Muscle of leg (tissue), 11 donors: Measurements from ENCODE around the gene FSTL4. TPM values are rescaled to one million over a fixed set of nuclear protein-coding genes. Genes with fewer than 3 reads are reported as not detected.
A peak's percentile ranks its signal among the peaks of the same experiment; 100 is the strongest.

Experiments used
- DNase-seq: peaks from one replicate; pipeline ENCODE4 v3.0.0; 2013
- H3K27ac ChIP-seq: one replicate; pipeline ENCODE4 v1.5.1; 2013; ENCODE audit warnings: mild to moderate bottlenecking, low read length, control low read depth
- H3K27me3 ChIP-seq: one replicate; pipeline ENCODE4 v1.6.1; 2013; ENCODE audit warnings: low read length; ENCODE audit not compliant: control insufficient read depth, insufficient read depth
- H3K36me3 ChIP-seq: one replicate; pipeline ENCODE4 v1.6.1; 2013; ENCODE audit warnings: low read length; ENCODE audit not compliant: control insufficient read depth, insufficient read depth
- H3K4me1 ChIP-seq: one replicate; pipeline ENCODE4 v1.6.1; 2013; ENCODE audit warnings: low read length; ENCODE audit not compliant: control insufficient read depth, insufficient read depth
- H3K4me3 ChIP-seq: one replicate; pipeline ENCODE4 v1.5.1; 2013; ENCODE audit warnings: low read length, control low read depth
- H3K9me3 ChIP-seq: replicated peaks from 2 replicates; pipeline ENCODE4 v1.6.1; 2013; ENCODE audit warnings: low read depth, low read length; ENCODE audit not compliant: control insufficient read depth
- WGBS: methylation state at CpG from one replicate; pipeline ENCODE4 v1.1.5; 2013; ENCODE audit warnings: missing lambda C conversion rate; ENCODE audit not compliant: insufficient coverage; 5-methylcytosine and 5-hydroxymethylcytosine counted together
- polyA plus RNA-seq, 8 donors: library from polyadenylated mRNA; unstranded; fragments of 120-200 nt; gene quantifications; one replicate each; pipeline versions ENCODE4 v1.2.1 to v1.2.3, GENCODE V29; 2013; ENCODE audit warnings: inconsistent platforms in 1 of 8, low replicate concordance in 1 of 8; ENCODE audit not compliant: insufficient read length in 8 of 8, insufficient read depth in 1 of 8
- total RNA-seq: library from RNA; stranded (reverse); fragments of 120-200 nt; gene quantifications from one replicate; pipeline ENCODE4 v1.2.4, GENCODE V29; 2013

FSTL4 gene
- total and polyA plus RNA-seq, 9 donors = 0.68 to 1.8 (median 1.3) TPM

DNA sequence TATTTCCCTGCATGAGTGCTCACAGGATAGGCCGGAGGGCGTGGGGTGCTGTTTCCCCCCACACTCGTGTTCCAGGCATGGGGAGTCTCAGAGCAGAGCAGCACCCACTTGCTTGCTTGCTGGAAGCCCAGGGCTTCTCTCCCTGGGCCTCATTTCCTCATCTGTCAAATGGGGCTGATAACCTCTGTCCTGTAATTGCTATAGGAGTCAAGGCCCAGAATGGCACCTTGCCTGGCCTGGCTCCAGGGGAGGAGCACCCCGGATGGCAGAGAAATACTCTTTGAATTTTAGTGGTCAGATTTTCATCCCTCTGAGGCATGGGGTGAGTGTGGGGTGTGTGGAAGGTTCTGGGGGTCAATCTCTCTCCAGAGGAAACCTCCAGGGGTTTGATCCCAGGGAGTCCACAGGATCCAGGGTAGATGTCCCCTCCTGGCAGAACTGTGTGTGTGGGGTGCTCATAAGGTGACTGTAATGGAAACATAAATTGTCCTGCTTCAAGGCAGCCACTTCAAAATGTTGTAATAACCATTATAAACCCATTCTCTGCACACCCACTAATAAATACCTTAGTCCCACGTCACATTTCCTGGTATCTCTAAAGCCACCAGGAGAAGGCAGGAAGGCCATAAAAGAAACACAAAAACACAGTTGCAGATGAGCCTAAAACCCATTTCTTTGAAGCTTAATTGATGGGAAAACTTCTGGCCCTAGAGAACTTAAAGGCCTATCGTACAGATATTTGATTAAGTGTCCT is 272.2 kb downstream of the FSTL4 start:
- Histone ChIP-seq H3K9me3 (no peaks in the 10 kb centered on the region), H3K27ac (no peak overlapping the region), H3K4me1 (peaks cover 11% of the 10 kb centered on the region), H3K27me3 (no peaks in the 10 kb centered on the region), H3K36me3 (no peaks in the 10 kb centered on the region), H3K4me3 (no peak overlapping the region)
- 79% methylated on average over 5 of the region's 6 CpGs for WGBS
- no peak for DNase-seq

GRCh38 chr5:133338504-133339355 is 273.6 kb downstream of the FSTL4 start:
- Histone ChIP-seq H3K27ac (no peak overlapping the region), H3K27me3 (no peaks in the 10 kb centered on the region), H3K4me1 (peaks cover 11% of the 10 kb centered on the region), H3K9me3 (no peaks in the 10 kb centered on the region), H3K36me3 (no peaks in the 10 kb centered on the region), H3K4me3 (no peak overlapping the region)
- 76% methylated on average over 9 of the region's 15 CpGs for WGBS
- peak; percentile 19 for DNase-seq

- Histone ChIP-seq H3K4me1 (peaks cover 11% of the 10 kb centered on the region), H3K9me3 (no peaks in the 10 kb centered on the region), H3K27ac (no peak overlapping the region), H3K27me3 (no peaks in the 10 kb centered on the region), H3K4me3 (no peak overlapping the region), H3K36me3 (no peaks in the 10 kb centered on the region)
- 83% methylated on average over 3 of the region's 9 CpGs for WGBS
- no peak for DNase-seq
Observed at GRCh38 chr5:133337795-133338445, 274.4 kb downstream of the FSTL4 start.

GRCh38 chr5:133336969-133337410 is 275.4 kb downstream of the FSTL4 start:
- no peak overlapping the region for H3K4me3 ChIP-seq
- H3K9me3 ChIP-seq = no peaks in the 10 kb centered on the region
- no peak for DNase-seq
- no peak overlapping the region for H3K27ac ChIP-seq
- H3K4me1 ChIP-seq = peaks cover 15% of the 10 kb centered on the region
- H3K36me3 ChIP-seq = no peaks in the 10 kb centered on the region
- H3K27me3 ChIP-seq = peaks cover 4% of the 10 kb centered on the region
- WGBS = 90% methylated on average over 11 of the region's 12 CpGs

- Histone ChIP-seq H3K27me3 (peaks cover 6% of the 10 kb centered on the region), H3K9me3 (no peaks in the 10 kb centered on the region), H3K36me3 (no peaks in the 10 kb centered on the region), H3K4me3 (no peak overlapping the region), H3K27ac (no peak overlapping the region), H3K4me1 (peaks cover 21% of the 10 kb centered on the region)
- 75% methylated on average over 2 of the region's 12 CpGs for whole genome bisulfite sequencing
- DNase-seq = no peak
Observed at GRCh38 chr5:133336121-133336968, 276.0 kb downstream of the FSTL4 start.

GRCh38 chr5:133334796-133335639 is 277.3 kb downstream of the FSTL4 start:
- Histone ChIP-seq H3K4me3 (no peak overlapping the region), H3K4me1 (peaks cover 22% of the 10 kb centered on the region), H3K27me3 (peaks cover 8% of the 10 kb centered on the region), H3K36me3 (no peaks in the 10 kb centered on the region), H3K9me3 (no peaks in the 10 kb centered on the region), H3K27ac (no peak overlapping the region)
- DNase-seq = no peak
- WGBS = 91% methylated on average over 13 of the region's 14 CpGs

DNA sequence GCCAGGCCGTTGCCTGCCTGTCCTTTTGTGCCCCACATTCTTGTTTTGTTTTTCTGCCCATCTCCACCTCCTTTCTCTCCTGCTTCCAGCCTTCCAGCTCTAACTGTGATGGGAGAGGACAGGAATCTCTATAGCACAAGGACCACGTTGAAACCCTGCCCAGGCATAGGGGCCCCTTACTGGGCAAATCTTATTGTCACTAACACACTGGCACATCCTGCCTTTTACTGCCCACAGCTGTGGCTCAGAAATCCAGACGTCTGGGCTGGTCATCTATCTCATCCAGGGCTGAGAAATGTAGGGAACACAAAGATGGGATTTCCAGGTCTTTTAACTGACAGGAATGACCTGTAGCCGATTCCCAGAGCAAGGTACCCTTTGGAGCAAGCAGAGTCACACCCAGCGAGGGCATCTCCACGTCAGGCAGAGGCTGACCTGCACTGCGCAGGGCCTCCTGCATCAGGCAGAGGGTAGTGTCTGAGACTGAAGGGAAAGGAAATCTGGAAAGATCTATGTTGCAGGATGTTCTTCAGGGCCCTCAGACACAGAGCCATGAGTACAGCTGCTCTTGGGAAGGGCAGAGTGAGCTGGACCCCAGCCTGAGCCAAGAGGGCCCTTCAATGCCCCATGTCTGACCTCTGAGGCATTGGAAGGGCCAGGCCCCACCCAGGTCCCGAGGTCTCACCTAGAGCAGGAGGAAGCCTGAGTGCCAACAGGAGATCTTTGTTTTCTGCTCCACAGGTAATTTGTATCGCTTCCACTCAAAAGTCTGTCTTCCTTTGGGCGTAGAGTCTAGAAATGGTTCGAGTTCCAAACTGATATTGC is 278.8 kb downstream of the FSTL4 start:
- H3K9me3 ChIP-seq = no peaks in the 10 kb centered on the region
- H3K4me3 ChIP-seq = no peak overlapping the region
- no peak for DNase-seq
- WGBS = 75% methylated on average over 9 of the region's 11 CpGs
- H3K4me1 ChIP-seq = peaks cover 11% of the 10 kb centered on the region
- H3K27ac ChIP-seq = no peak overlapping the region
- H3K27me3 ChIP-seq = peaks cover 8% of the 10 kb centered on the region
- no peaks in the 10 kb centered on the region for H3K36me3 ChIP-seq

DNA sequence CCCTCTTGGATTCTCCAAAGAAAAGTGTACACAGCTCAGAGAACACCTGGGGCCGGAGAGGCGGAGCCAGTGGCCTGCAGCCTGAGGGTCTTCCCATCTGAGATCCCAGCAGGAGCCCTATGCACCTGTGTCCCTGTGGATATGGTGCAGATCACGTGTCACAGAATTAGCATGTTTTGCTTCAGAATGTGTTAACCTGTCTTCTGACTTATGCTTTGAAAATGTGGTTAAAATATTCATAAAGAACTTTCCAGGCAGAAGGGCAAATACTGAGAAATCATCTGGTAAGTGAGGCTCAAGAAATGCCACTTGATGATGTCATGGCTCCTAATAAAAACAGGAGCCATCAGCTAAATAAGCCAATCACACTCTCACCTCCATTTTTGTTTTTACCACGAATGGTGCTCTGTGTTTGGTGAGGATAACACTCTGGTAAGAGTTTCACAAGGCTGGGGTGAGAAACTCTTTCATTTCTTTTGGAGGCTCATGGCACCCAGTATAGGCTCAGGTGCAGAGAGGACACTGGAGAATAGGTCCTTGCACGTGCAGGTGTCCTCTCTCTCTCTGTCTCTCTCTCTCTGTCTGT is 279.8 kb downstream of the FSTL4 start:
- peaks cover 11% of the 10 kb centered on the region for H3K4me1 ChIP-seq
- H3K36me3 ChIP-seq = no peaks in the 10 kb centered on the region
- DNase-seq = no peak
- peaks cover 8% of the 10 kb centered on the region for H3K27me3 ChIP-seq
- no peak overlapping the region for H3K27ac ChIP-seq
- no peak overlapping the region for H3K4me3 ChIP-seq
- H3K9me3 ChIP-seq = no peaks in the 10 kb centered on the region
- WGBS = 83% methylated on average over 3 of the region's 5 CpGs
